ENCODE data around the gene CST8.

DNA sequence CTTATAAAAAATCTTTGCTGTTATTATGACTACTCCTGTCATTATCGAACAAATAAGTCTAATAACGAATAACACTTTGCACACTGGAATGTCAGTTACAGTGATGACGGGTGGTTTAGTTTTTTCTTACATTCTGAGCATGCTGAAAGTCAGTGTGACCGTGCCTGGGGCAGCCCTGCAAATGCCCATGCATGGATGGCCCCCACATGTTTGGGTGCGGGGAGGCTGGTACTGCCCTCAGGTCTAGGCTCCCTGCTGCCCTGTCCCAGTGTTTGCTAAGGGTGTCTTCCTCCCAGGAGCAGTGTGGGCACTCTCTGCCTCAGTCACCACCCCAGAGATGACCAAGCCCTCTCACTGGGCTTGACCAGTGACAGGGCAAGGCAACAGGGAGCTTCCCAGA lies 48.5 kb upstream of the CST8 start:
- TF ChIP-seq, protein P1, sequence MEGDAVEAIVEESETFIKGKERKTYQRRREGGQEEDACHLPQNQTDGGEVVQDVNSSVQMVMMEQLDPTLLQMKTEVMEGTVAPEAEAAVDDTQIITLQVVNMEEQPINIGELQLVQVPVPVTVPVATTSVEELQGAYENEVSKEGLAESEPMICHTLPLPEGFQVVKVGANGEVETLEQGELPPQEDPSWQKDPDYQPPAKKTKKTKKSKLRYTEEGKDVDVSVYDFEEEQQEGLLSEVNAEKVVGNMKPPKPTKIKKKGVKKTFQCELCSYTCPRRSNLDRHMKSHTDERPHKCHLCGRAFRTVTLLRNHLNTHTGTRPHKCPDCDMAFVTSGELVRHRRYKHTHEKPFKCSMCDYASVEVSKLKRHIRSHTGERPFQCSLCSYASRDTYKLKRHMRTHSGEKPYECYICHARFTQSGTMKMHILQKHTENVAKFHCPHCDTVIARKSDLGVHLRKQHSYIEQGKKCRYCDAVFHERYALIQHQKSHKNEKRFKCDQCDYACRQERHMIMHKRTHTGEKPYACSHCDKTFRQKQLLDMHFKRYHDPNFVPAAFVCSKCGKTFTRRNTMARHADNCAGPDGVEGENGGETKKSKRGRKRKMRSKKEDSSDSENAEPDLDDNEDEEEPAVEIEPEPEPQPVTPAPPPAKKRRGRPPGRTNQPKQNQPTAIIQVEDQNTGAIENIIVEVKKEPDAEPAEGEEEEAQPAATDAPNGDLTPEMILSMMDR (IDR thresholded peaks at IDR 0.05) = no peak
- TF ChIP-seq POLR2AphosphoS5 (IDR thresholded peaks at IDR 0.05; ENCODE audit: low read depth, low read length) = no peak
- TF ChIP-seq, protein P2, sequence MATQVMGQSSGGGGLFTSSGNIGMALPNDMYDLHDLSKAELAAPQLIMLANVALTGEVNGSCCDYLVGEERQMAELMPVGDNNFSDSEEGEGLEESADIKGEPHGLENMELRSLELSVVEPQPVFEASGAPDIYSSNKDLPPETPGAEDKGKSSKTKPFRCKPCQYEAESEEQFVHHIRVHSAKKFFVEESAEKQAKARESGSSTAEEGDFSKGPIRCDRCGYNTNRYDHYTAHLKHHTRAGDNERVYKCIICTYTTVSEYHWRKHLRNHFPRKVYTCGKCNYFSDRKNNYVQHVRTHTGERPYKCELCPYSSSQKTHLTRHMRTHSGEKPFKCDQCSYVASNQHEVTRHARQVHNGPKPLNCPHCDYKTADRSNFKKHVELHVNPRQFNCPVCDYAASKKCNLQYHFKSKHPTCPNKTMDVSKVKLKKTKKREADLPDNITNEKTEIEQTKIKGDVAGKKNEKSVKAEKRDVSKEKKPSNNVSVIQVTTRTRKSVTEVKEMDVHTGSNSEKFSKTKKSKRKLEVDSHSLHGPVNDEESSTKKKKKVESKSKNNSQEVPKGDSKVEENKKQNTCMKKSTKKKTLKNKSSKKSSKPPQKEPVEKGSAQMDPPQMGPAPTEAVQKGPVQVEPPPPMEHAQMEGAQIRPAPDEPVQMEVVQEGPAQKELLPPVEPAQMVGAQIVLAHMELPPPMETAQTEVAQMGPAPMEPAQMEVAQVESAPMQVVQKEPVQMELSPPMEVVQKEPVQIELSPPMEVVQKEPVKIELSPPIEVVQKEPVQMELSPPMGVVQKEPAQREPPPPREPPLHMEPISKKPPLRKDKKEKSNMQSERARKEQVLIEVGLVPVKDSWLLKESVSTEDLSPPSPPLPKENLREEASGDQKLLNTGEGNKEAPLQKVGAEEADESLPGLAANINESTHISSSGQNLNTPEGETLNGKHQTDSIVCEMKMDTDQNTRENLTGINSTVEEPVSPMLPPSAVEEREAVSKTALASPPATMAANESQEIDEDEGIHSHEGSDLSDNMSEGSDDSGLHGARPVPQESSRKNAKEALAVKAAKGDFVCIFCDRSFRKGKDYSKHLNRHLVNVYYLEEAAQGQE (IDR thresholded peaks at IDR 0.05; ENCODE audit: insufficient read depth in 1 of 2, low read depth in 2 of 2, low read length in 1 of 2) = no peak
- no peak for TF ChIP-seq TCF7L2 (IDR thresholded peaks at IDR 0.05; ENCODE audit: low read depth, low read length)
- TF ChIP-seq SIN3A (IDR thresholded peaks at IDR 0.05; ENCODE audit: borderline replicate concordance, insufficient read depth, low read depth, low read length) = no peak

Data from Panc1 (cell line).